Hepatocyte (in vitro differentiated cells): Measurements from ENCODE around the gene GHRL. TPM values are rescaled to one million over a fixed set of nuclear protein-coding genes. Genes with fewer than 3 reads are reported as not detected.

Experiments
- DNase-seq: peaks from one replicate; pipeline ENCODE4 v3.0.0-alpha.2; 2016; ENCODE audit warnings: low spot score
- H2AFZ ChIP-seq: fragments of 200-600 bp; sonication (generic); 2 replicates; pipeline ENCODE4 v1.6.0; 2016; ENCODE audit warnings: antibody characterized with exemption, mild to moderate bottlenecking
- H3K27ac ChIP-seq: fragments of 200-600 bp; sonication (generic); 2 replicates; pipeline ENCODE4 v1.5.1; 2016; ENCODE audit warnings: mild to moderate bottlenecking
- H3K27me3 ChIP-seq: fragments of 200-600 bp; sonication (generic); 2 replicates; pipeline ENCODE4 v1.6.1; 2016
- H3K36me3 ChIP-seq: fragments of 200-600 bp; sonication (generic); replicated peaks from 2 replicates; pipeline ENCODE4 v1.5.1; 2016; ENCODE audit warnings: low read depth; ENCODE audit not compliant: insufficient read depth
- H3K4me1 ChIP-seq: fragments of 200-600 bp; sonication (generic); 2 replicates; pipeline ENCODE4 v1.5.1; 2016; ENCODE audit warnings: mild to moderate bottlenecking, moderate library complexity; ENCODE audit not compliant: insufficient read depth
- H3K4me2 ChIP-seq: fragments of 200-600 bp; sonication (generic); 2 replicates; pipeline ENCODE4 v1.6.0; 2016
- H3K4me3 ChIP-seq: fragments of 200-600 bp; sonication (generic); 2 replicates; pipeline ENCODE4 v1.5.1; 2016; ENCODE audit warnings: mild to moderate bottlenecking
- H3K79me2 ChIP-seq: fragments of 200-600 bp; sonication (generic); 2 replicates; pipeline ENCODE4 v1.6.0; 2017; ENCODE audit warnings: mild to moderate bottlenecking
- H3K9me2 ChIP-seq: fragments of 200-600 bp; sonication (generic); replicated peaks from 2 replicates; pipeline ENCODE4 v1.6.0; 2017; ENCODE audit warnings: mild to moderate bottlenecking; ENCODE audit not compliant: insufficient read depth
- H3K9me3 ChIP-seq: fragments of 200-600 bp; sonication (generic); 2 replicates; pipeline ENCODE4 v1.5.1; 2016; ENCODE audit warnings: low read depth, mild to moderate bottlenecking
- H4K20me1 ChIP-seq: fragments of 200-600 bp; sonication (generic); 2 replicates; pipeline ENCODE4 v1.6.0; 2016; ENCODE audit warnings: mild to moderate bottlenecking; ENCODE audit not compliant: insufficient read depth, poor library complexity, severe bottlenecking
- CTCF ChIP-seq: fragments of 200-600 bp; sonication (generic); IDR thresholded peaks from 2 replicates; pipeline ENCODE4 v1.5.1; 2016; ENCODE audit warnings: antibody characterized with exemption, mild to moderate bottlenecking; ENCODE audit not compliant: poor library complexity
- EZH2 ChIP-seq: fragments of 200-600 bp; sonication (generic); IDR thresholded peaks from 2 replicates; pipeline ENCODE4 v1.6.1; 2016; ENCODE audit warnings: antibody characterized with exemption, mild to moderate bottlenecking, borderline replicate concordance
- EZH2phosphoT487 ChIP-seq: fragments of 200-600 bp; sonication (generic); IDR thresholded peaks from one replicate; pipeline ENCODE4 v1.6.1; 2018; ENCODE audit warnings: antibody characterized with exemption, mild to moderate bottlenecking, low read depth, moderate library complexity; ENCODE audit not compliant: unreplicated experiment, severe bottlenecking
- WGBS: methylation state at CpG from one replicate; pipeline ENCODE4 v1.1.6; 2016; ENCODE audit warnings: low lambda C conversion rate; ENCODE audit errors: missing lambda C conversion rate; 5-methylcytosine and 5-hydroxymethylcytosine counted together
- polyA plus RNA-seq: library from polyadenylated mRNA; unstranded; fragments of >200 nt; fragmentation: Nextera tagmentation; extraction: Ambion mirVana; gene quantifications from 2 replicates; pipeline ENCODE4 v1.2.1, GENCODE V29; 2016
- total RNA-seq: library from RNA; depleted of rRNA; stranded (reverse); fragments of >200 nt; gene quantifications from 2 replicates; pipeline ENCODE4 v1.2.3, GENCODE V29; 2014

Gene GHRL
- total and polyA plus RNA-seq, 2 experiments from 2014 or later: 11.3 to 12.4 TPM

GRCh38 chr3:10337323-10338163, 44.8 kb upstream of the GHRL start:
- Histone ChIP-seq H3K27me3 (no peaks in the 10 kb centered on the region), H3K79me2 (no peaks in the 10 kb centered on the region), H3K9me3 (no peaks in the 10 kb centered on the region), H3K27ac (no peak overlapping the region), H3K4me1 (peaks cover 6% of the 10 kb centered on the region), H3K4me2 (no peak overlapping the region), H4K20me1 (no peaks in the 10 kb centered on the region), H3K4me3 (no peak overlapping the region), H3K9me2 (no peaks in the 10 kb centered on the region), H3K36me3 (no peaks in the 10 kb centered on the region), H2AFZ (no peak overlapping the region)
- no peak for TF ChIP-seq EZH2phosphoT487
- TF ChIP-seq EZH2: no peak
- TF ChIP-seq CTCF: no peak
- no peak for DNase-seq
- 83% methylated on average over 17 of the region's 20 CpGs for WGBS

- Histone ChIP-seq H3K4me1 (peaks cover 6% of the 10 kb centered on the region), H3K4me2 (no peak overlapping the region), H3K27me3 (peaks cover 2% of the 10 kb centered on the region), H3K4me3 (no peak overlapping the region), H3K36me3 (no peaks in the 10 kb centered on the region), H3K9me3 (no peaks in the 10 kb centered on the region), H3K79me2 (no peaks in the 10 kb centered on the region), H4K20me1 (no peaks in the 10 kb centered on the region), H3K9me2 (no peaks in the 10 kb centered on the region), H2AFZ (no peak overlapping the region), H3K27ac (no peak overlapping the region)
- 89% methylated on average over 10 of the region's 11 CpGs for WGBS
- TF ChIP-seq EZH2 (no peak), CTCF (no peak), EZH2phosphoT487 (no peak)
- DNase-seq: no peak
These were observed 44.0 kb upstream of the GHRL start for GRCh38 chr3:10336761-10337160.

- H3K9me3 ChIP-seq: no peaks in the 10 kb centered on the region
- peaks cover 3% of the 10 kb centered on the region for H3K27me3 ChIP-seq
- H3K4me2 ChIP-seq: no peak overlapping the region
- H3K36me3 ChIP-seq: no peaks in the 10 kb centered on the region
- DNase-seq: no peak
- TF ChIP-seq EZH2 (no peak), EZH2phosphoT487 (no peak), CTCF (no peak)
- H2AFZ ChIP-seq: no peak overlapping the region
- H3K27ac ChIP-seq: no peak overlapping the region
- peaks cover 6% of the 10 kb centered on the region for H3K4me1 ChIP-seq
- H3K9me2 ChIP-seq: no peaks in the 10 kb centered on the region
- no peaks in the 10 kb centered on the region for H4K20me1 ChIP-seq
- no peak overlapping the region for H3K4me3 ChIP-seq
- no peaks in the 10 kb centered on the region for H3K79me2 ChIP-seq
- WGBS: 87% methylated on average over 27 of the region's 29 CpGs
These were observed 43.3 kb upstream of the GHRL start for GRCh38 chr3:10335871-10336622.
